Mammary epithelial cell (primary cell): ENCODE data around the gene XYLT1.

ENCODE experiments used
- EZH2 ChIP-seq: IDR thresholded peaks from 2 replicates; pipeline ENCODE4 v1.6.1; 2012; ENCODE audit warnings: low read length, inconsistent platforms, borderline replicate concordance
- TF ChIP-seq, protein P1 (sequence below), 2 donors: IDR thresholded peaks in 1 of 2; conservative IDR thresholded peaks in 1 of 2; 2 replicates each; pipeline ENCODE4 v1.5.1; 2011 to 2012; ENCODE audit warnings: inconsistent platforms in 2 of 2, low read length in 2 of 2, mild to moderate bottlenecking in 2 of 2, control low read depth in 1 of 2, low read depth in 1 of 2; ENCODE audit not compliant: insufficient read depth in 1 of 2; ENCODE audit errors: extremely low read depth in 1 of 2

DNA sequence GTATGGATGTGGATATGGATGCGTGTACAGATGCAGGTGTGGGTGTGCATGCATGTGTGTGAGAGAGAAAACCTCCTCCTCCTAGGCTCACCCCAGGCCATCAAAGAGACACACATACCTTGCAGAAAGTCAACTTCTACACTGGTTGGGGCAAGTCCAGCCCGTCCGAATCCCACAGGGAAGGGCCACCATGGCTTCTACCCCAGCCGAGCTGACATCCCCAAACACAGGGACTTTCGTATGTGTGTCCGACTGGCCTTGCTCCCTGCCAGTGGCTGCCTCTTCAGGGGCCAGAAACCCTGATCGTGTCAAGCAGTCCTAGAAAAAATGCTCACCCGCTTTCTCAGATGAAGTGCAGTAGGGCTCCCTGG is 134.2 kb downstream of the XYLT1 start:
- TF ChIP-seq, protein P1, sequence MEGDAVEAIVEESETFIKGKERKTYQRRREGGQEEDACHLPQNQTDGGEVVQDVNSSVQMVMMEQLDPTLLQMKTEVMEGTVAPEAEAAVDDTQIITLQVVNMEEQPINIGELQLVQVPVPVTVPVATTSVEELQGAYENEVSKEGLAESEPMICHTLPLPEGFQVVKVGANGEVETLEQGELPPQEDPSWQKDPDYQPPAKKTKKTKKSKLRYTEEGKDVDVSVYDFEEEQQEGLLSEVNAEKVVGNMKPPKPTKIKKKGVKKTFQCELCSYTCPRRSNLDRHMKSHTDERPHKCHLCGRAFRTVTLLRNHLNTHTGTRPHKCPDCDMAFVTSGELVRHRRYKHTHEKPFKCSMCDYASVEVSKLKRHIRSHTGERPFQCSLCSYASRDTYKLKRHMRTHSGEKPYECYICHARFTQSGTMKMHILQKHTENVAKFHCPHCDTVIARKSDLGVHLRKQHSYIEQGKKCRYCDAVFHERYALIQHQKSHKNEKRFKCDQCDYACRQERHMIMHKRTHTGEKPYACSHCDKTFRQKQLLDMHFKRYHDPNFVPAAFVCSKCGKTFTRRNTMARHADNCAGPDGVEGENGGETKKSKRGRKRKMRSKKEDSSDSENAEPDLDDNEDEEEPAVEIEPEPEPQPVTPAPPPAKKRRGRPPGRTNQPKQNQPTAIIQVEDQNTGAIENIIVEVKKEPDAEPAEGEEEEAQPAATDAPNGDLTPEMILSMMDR (conservative IDR thresholded peaks at IDR 0.05 in 1 of 2, IDR thresholded peaks at IDR 0.05 in 1 of 2; ENCODE audit: extremely low read depth in 1 of 2, insufficient read depth in 1 of 2, low read depth in 1 of 2, low read length in 2 of 2): no peak
- TF ChIP-seq EZH2: no peak
